CMK (cell line): ENCODE data around the gene TMEM72.

Source experiments
- DNase-seq: peaks from one replicate; pipeline ENCODE4 v3.0.0-alpha.2; 2010; ENCODE audit warnings: low read depth

TMEM72 gene

GRCh38 chr10:44955413-44956070 is 44.4 kb downstream of the TMEM72 start:
- DNase-seq, result no peak

DNA sequence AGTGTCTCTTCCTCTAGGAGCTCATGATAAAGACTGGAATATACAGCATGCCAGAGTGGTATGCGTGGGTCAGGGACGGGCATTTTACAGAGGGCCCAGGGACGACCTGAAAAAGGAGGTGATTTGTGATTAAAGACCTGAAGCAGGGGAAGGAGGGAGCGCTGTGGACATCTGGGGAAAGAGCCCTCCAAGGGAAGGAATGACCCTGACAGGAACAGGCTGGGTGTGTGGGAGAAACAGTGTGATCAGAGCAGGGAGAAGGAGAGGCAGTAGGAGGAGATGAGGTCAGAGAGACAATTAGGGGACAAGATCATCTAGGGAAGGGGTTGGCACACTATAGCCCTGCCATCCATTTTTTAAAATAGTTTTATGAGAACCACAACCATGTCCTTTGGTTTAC is 45.1 kb downstream of the TMEM72 start:
- no peak for DNase-seq

DNA sequence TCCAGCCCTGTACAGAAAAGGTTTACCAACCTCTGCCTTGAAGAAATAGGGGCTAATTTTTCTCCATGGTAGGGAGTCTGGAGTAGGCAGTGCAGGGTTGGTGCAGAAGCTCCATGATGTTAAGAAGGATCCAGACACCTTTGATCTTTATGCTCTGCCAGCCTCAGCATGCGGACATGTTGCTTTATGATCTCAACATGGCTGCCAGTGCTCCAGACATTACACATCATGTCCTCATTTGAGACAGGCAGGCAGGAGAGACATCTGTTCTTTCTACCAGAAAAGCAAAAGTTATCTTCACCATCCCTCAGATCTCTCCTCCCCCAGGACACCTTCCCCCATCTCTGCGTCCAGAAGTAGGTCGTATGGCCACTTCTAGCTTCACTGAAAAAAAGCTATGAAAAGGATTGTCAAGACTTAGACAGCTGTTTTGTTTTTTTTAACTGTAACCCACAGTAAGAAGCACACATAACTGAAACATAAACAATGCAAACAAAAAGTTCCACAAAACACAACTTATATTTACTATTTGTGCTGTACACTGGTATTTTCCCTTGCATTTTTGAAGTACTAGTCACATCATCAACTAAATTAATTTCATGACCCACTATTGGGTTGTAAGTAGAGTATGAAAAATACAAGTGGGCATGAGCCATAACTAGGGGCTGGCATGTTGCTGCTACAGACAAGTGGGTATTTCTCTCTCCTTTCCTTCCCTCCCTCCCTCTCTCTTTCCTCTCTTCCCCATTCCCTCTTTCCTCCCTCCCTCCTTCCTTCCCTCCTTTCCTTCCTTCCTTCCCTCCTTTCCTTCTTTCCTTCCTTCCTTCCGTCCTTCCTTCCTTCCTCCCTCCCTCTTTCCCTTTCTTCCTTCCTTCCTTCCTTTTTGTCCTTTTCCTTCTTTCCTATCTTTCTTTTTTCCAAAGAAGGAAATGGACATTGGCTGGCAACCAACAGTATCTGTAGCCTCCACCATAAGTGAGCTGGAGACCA is 45.9 kb downstream of the TMEM72 start:
- no peak for DNase-seq

GRCh38 chr10:44958196-44958897 is 47.2 kb downstream of the TMEM72 start:
- DNase-seq, result no peak

GRCh38 chr10:44958898-44959246 is 47.7 kb downstream of the TMEM72 start:
- DNase-seq, result no peak

GRCh38 chr10:44959247-44960087 is 48.3 kb downstream of the TMEM72 start, which contains the start of gene RASSF4:
Gene RASSF4, plus strand, starts transcription at chr10:44959802. Its CDS starts 10,401 bp downstream, at chr10:44970203.
- peak; percentile 66 for DNase-seq

- no peak for DNase-seq
These were observed 48.9 kb downstream of the TMEM72 start for GRCh38 chr10:44960088-44960460.

DNA sequence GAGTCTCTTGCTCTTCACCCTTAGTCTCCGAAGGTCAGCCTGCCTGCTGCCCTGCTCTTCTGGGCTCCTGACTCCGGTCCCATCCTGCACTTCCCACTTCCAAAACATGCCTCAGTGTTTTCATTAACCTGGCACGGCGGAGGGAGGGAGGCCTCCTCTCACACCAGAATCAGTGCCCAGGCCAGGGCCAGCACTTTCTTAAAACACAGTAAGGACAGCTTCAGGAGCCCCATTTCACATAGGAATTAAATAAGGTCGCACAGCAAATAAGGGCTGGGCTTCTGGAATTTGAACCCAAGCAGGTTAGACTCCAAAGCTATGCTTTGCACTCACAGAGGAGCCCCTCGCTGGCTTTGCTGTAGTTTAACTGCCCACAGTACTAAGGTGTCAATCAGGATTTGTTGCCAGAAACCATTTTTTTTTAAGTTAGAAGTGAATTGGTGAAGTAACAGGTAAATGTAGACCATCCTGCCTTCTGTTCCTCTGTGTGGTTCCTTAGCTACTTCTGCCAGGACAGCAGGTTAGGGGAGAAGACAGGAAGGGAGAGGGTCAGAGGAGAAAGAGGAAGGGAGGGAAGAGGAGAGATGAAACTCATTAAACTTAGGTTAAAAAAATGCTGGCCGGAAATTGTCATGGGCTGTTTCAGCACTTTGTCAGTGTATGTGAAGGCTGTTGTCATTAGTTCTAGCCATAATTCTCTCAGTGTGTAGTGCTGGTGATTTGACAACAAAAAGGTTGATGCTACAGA is 49.5 kb downstream of the TMEM72 start:
- DNase-seq, result no peak

GRCh38 chr10:44961230-44961571 is 50.1 kb downstream of the TMEM72 start:
- DNase-seq, result no peak

GRCh38 chr10:44961931-44962750 is 51.0 kb downstream of the TMEM72 start:
- DNase-seq, result no peak

- DNase-seq, result no peak
These were observed 52.0 kb downstream of the TMEM72 start for GRCh38 chr10:44962870-44963738.

DNA sequence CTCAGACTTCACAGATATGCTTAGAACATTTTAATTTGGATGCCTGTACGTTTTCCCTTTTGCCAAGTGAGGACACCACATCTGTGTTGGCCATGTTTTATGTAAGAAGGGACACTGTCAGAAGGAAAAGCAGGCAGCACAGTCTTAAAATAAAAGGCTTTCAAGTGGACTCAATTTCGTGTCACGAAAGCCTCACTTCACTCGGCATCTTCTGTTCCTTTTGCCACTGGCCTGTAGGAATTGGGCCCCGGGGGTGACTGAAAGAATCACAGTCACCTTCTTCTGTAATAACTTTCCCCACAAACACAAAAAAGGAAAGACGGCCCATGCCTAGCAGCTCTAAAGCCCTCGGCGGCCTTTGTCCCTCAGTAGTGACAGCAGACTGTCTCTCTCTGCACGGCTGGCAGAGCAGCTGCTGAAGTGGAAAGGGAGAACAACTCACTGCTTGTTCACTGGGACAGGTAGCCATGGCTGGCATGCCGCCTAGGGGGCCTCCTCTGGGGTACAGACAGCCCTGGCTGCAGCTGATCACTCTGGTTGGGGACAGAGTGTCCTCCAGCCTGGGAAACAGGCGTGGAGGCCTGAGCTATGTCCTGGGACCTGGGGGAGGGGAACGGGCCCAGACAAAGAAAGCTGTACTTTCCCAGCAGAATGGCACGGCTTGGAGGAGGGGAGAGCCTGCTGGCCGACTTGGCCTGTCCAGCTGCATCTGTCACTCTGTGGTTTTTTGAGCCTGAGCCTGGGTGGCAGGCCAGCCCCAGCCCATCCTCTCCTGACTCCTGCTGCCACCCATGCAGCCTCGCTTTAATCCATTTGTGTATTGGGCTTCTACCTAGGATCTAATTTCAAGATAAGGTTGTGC is 52.9 kb downstream of the TMEM72 start:
- DNase-seq, result no peak

GRCh38 chr10:44965104-44965503 is 54.0 kb downstream of the TMEM72 start:
- no peak for DNase-seq

GRCh38 chr10:44965651-44966097 is 54.5 kb downstream of the TMEM72 start:
- DNase-seq, result no peak

DNA sequence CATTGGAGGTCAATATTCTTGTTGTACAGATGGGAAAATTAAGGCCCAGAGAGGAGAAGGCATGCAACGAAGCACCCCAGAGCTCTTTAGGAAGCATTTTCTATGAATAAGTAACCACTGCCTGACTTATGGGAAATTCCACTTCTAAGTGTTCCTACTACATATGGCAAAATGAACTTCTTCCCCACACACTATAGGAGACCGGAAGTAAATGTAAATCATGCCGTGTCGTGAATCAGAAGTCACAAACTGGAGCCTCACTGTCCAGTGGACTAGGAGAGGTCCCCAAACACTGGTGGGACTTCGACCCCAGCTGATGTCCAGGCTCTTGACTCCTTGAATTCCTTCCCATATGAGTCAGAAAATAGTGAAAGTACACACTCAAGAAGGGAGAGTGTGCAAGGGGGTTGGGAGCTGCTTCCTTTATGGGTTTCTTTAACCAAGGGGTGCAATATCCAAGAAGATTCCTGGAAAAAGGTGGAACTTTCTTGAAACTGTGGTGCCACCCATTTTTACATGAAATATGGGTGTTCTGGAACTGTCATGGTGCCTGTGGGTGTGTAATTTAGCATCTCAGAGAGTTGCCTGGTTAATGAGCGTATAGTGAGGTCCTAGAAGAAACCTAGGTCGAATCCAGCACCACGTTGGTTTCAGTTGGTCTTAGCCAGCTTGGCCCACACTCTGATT is 55.1 kb downstream of the TMEM72 start:
- no peak for DNase-seq

DNA sequence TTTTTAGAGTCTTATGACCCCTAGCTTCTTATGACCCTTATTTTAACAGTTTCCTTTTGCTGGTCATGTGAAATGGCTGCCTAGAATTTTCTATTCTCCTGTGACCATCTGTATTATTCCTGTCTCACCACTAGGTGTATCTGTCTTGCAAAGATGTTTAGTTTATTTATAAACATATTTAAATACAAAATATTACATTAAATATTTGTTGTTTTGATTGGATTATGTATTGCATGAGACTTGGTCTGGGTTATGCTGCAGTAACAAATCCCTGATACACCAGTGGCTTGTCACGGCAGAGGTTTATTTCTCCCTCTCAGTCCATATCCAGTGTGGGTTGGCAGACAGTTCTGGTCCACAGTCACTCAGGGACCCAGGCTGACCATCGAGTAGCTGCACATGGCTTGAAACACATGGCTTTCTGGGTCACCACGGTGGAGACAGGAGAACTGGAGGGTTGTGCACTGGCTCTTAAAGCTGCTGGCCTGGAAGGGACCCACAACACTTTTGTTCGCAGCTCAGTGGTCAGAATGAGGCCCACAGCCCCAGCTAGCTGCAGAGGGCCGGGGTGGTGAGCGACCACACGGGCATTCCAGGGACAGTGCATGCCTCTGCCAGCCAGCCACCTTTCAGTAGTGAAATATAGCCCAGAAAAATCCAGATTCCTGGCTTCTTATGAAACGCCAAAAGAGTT is 55.8 kb downstream of the TMEM72 start:
- no peak for DNase-seq

DNA sequence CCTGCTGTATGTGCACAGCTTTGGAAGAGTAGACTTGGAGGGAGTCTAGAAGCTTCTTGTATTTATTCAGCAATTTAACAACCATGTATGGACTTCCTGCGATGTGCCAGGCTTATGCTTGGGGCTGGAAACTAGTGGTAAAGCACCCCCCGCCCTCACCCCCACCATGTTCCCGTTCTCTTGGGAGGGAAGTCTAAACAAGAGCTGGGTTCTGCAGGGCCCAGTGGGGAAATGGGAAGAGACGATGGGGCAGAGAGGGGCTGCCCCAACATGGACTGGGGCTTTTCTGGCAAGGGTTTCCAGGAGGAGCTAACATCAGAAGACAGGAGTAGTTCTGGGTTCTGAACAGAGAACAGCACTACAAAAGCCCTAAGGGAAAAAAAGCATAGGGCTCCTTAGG is 56.5 kb downstream of the TMEM72 start:
- no peak for DNase-seq
